ENCODE results near the gene ZNF423. TPM values are rescaled to one million over a fixed set of nuclear protein-coding genes. Genes with fewer than 3 reads are reported as not detected.
A peak's percentile ranks its signal among the peaks of the same experiment; 100 is the strongest.

ZNF423 gene
- total RNA-seq, 1 donor, result 11.6 TPM

- DNase-seq (ENCODE audit: insufficient read length, low spot score, missing footprints), result peak; percentile 63
- no peaks in the 10 kb centered on the region for H4K20me1 ChIP-seq (ENCODE audit: insufficient read depth, low read length)
- peaks cover 21% of the 10 kb centered on the region for H3K4me1 ChIP-seq (ENCODE audit: insufficient read depth, low read length)
- no peaks in the 10 kb centered on the region for H3K27me3 ChIP-seq (ENCODE audit: insufficient read depth, low read length)
- no peaks in the 10 kb centered on the region for H3K36me3 ChIP-seq (ENCODE audit: insufficient read depth, low read length)
- no peak overlapping the region for H3K4me2 ChIP-seq (ENCODE audit: insufficient read depth, low read length)
- TF ChIP-seq, protein P1, sequence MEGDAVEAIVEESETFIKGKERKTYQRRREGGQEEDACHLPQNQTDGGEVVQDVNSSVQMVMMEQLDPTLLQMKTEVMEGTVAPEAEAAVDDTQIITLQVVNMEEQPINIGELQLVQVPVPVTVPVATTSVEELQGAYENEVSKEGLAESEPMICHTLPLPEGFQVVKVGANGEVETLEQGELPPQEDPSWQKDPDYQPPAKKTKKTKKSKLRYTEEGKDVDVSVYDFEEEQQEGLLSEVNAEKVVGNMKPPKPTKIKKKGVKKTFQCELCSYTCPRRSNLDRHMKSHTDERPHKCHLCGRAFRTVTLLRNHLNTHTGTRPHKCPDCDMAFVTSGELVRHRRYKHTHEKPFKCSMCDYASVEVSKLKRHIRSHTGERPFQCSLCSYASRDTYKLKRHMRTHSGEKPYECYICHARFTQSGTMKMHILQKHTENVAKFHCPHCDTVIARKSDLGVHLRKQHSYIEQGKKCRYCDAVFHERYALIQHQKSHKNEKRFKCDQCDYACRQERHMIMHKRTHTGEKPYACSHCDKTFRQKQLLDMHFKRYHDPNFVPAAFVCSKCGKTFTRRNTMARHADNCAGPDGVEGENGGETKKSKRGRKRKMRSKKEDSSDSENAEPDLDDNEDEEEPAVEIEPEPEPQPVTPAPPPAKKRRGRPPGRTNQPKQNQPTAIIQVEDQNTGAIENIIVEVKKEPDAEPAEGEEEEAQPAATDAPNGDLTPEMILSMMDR (IDR thresholded peaks at IDR 0.05; ENCODE audit: extremely low read depth, low read depth, low read length), result no peak
- H3K4me3 ChIP-seq (ENCODE audit: insufficient read depth, low read length), result no peak overlapping the region
- H2AFZ ChIP-seq (ENCODE audit: low read length), result no peak overlapping the region
- no peaks in the 10 kb centered on the region for H3K9me3 ChIP-seq (ENCODE audit: low read depth, low read length)
- no peaks in the 10 kb centered on the region for H3K79me2 ChIP-seq (ENCODE audit: insufficient read depth, low read length)
- no peak overlapping the region for H3K27ac ChIP-seq (ENCODE audit: low read depth, low read length)
These were observed 159.4 kb downstream of the ZNF423 start for GRCh38 chr16:49696414-49697101.

GRCh38 chr16:49695782-49696413, 160.0 kb downstream of the ZNF423 start:
- TF ChIP-seq, protein P1 (IDR thresholded peaks at IDR 0.05; ENCODE audit: extremely low read depth, low read depth, low read length), result no peak
- no peaks in the 10 kb centered on the region for H4K20me1 ChIP-seq (ENCODE audit: insufficient read depth, low read length)
- no peak overlapping the region for H2AFZ ChIP-seq (ENCODE audit: low read length)
- H3K79me2 ChIP-seq (ENCODE audit: insufficient read depth, low read length), result no peaks in the 10 kb centered on the region
- no peaks in the 10 kb centered on the region for H3K36me3 ChIP-seq (ENCODE audit: insufficient read depth, low read length)
- no peak overlapping the region for H3K4me3 ChIP-seq (ENCODE audit: insufficient read depth, low read length)
- no peaks in the 10 kb centered on the region for H3K27me3 ChIP-seq (ENCODE audit: insufficient read depth, low read length)
- no peaks in the 10 kb centered on the region for H3K9me3 ChIP-seq (ENCODE audit: low read depth, low read length)
- DNase-seq (ENCODE audit: insufficient read length, low spot score, missing footprints), result peak; percentile 29
- H3K4me1 ChIP-seq (ENCODE audit: insufficient read depth, low read length), result peaks cover 20% of the 10 kb centered on the region
- no peak overlapping the region for H3K27ac ChIP-seq (ENCODE audit: low read depth, low read length)
- H3K4me2 ChIP-seq (ENCODE audit: insufficient read depth, low read length), result no peak overlapping the region

GRCh38 chr16:49693445-49693844, 162.5 kb downstream of the ZNF423 start:
- Histone ChIP-seq H3K27ac (ENCODE audit: low read depth, low read length) (no peak overlapping the region), H3K36me3 (ENCODE audit: insufficient read depth, low read length) (no peaks in the 10 kb centered on the region), H2AFZ (ENCODE audit: low read length) (no peak overlapping the region), H3K79me2 (ENCODE audit: insufficient read depth, low read length) (no peaks in the 10 kb centered on the region), H3K4me2 (ENCODE audit: insufficient read depth, low read length) (no peak overlapping the region), H3K4me3 (ENCODE audit: insufficient read depth, low read length) (no peak overlapping the region), H3K4me1 (ENCODE audit: insufficient read depth, low read length) (no peaks in the 10 kb centered on the region), H3K27me3 (ENCODE audit: insufficient read depth, low read length) (peaks cover 4% of the 10 kb centered on the region), H4K20me1 (ENCODE audit: insufficient read depth, low read length) (no peaks in the 10 kb centered on the region), H3K9me3 (ENCODE audit: low read depth, low read length) (no peaks in the 10 kb centered on the region)
- TF ChIP-seq, protein P1 (IDR thresholded peaks at IDR 0.05; ENCODE audit: extremely low read depth, low read depth, low read length), result no peak
- no peak for DNase-seq (ENCODE audit: insufficient read length, low spot score, missing footprints)

GRCh38 chr16:49690778-49691177, 165.1 kb downstream of the ZNF423 start:
- Histone ChIP-seq H3K79me2 (ENCODE audit: insufficient read depth, low read length) (no peaks in the 10 kb centered on the region), H3K4me3 (ENCODE audit: insufficient read depth, low read length) (no peak overlapping the region), H3K4me1 (ENCODE audit: insufficient read depth, low read length) (no peaks in the 10 kb centered on the region), H3K27me3 (ENCODE audit: insufficient read depth, low read length) (peaks cover 4% of the 10 kb centered on the region), H2AFZ (ENCODE audit: low read length) (no peak overlapping the region), H3K36me3 (ENCODE audit: insufficient read depth, low read length) (no peaks in the 10 kb centered on the region), H3K27ac (ENCODE audit: low read depth, low read length) (no peak overlapping the region), H3K4me2 (ENCODE audit: insufficient read depth, low read length) (no peak overlapping the region), H4K20me1 (ENCODE audit: insufficient read depth, low read length) (no peaks in the 10 kb centered on the region), H3K9me3 (ENCODE audit: low read depth, low read length) (no peaks in the 10 kb centered on the region)
- no peak for DNase-seq (ENCODE audit: insufficient read length, low spot score, missing footprints)
- TF ChIP-seq, protein P1 (IDR thresholded peaks at IDR 0.05; ENCODE audit: extremely low read depth, low read depth, low read length), result no peak
